Renal cortex interstitium (tissue), 11 donors: Measurements from ENCODE around the gene CSF2RB. TPM values are rescaled to one million over a fixed set of nuclear protein-coding genes. Genes with fewer than 3 reads are reported as not detected.

Experiments used
- DNase-seq, 11 donors: peaks; one replicate each; pipeline ENCODE4 v3.0.0-alpha.2; 2013; ENCODE audit warnings: low read depth in 9 of 11, low spot score in 4 of 11; ENCODE audit errors: extremely low read depth in 1 of 11
- polyA plus RNA-seq, 3 donors: library from polyadenylated mRNA; unstranded; fragments of 120-200 nt; gene quantifications; one replicate each; pipeline ENCODE4 v1.2.1, GENCODE V29; 2013; ENCODE audit not compliant: insufficient read length in 3 of 3

The CSF2RB gene
- polyA plus RNA-seq, 3 donors, result 2.6 to 3.7 (median 3.2) TPM

DNA sequence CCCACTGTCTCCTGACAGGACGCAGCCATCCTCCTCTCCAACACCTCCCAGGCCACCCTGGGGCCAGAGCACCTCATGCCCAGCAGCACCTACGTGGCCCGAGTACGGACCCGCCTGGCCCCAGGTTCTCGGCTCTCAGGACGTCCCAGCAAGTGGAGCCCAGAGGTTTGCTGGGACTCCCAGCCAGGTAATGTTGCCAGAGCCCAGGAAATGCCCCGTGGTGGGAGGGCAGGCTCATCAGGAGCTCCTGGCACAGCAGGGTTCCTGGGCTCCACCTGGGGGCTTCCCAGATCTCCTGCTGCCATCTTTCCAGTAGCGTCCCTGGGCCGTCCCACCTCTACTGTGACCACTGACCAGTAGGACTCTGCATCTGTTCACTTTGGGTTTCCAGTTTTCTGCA, 16.2 kb downstream of the CSF2RB start:
- DNase-seq, result no peak

DNA sequence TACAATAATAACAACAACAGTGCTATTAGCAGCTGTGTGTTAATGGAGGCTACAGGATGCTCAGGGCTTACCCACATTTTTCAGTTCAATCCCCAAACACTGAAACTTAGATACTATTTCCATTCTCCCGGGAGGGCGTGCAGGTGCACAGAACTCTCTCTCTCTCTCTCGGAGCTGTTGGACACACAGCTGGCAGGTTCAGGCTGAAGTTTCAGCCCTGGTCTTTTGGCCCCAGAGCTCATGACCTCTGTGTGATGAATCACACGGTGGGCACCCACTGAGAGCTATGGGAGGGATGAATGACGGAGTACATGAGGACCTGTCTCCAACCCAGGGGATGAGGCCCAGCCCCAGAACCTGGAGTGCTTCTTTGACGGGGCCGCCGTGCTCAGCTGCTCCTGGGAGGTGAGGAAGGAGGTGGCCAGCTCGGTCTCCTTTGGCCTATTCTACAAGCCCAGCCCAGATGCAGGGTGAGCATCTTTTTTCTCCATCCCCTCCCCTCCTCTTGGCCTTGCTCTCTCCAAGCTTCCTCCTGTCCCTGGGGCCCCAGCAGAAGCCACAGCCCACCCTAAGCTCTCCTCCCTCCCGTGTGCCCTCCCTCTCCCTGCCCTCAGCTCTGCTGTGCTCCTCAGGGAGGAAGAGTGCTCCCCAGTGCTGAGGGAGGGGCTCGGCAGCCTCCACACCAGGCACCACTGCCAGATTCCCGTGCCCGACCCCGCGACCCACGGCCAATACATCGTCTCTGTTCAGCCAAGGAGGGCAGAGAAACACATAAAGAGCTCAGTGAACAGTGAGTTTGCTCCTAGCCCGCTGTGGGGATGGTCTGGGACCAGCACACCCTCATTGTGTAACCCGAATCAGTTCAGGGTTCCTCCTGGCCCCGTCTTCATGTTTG, 16.9 kb downstream of the CSF2RB start:
- DNase-seq, result no peak

DNA sequence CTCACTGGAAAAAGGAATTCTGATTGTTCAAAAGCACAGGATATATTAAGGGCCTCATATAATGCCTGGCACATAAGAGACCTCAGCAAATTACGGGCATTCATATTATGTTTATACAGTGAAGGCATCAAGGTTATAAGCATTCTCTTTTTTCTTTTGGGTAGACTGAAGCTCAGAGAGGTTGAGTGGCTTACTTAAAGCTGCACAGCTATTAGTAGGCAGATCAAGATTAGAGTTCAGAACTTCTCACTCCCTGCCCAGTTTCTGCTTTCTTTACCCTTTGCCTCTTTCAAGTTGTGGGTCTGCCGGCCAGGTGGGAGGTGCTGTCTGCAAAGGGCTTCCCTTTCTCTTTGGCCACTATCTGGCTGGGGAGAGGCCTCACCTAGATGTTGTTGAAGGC, 18.0 kb downstream of the CSF2RB start:
- no peak for DNase-seq

DNA sequence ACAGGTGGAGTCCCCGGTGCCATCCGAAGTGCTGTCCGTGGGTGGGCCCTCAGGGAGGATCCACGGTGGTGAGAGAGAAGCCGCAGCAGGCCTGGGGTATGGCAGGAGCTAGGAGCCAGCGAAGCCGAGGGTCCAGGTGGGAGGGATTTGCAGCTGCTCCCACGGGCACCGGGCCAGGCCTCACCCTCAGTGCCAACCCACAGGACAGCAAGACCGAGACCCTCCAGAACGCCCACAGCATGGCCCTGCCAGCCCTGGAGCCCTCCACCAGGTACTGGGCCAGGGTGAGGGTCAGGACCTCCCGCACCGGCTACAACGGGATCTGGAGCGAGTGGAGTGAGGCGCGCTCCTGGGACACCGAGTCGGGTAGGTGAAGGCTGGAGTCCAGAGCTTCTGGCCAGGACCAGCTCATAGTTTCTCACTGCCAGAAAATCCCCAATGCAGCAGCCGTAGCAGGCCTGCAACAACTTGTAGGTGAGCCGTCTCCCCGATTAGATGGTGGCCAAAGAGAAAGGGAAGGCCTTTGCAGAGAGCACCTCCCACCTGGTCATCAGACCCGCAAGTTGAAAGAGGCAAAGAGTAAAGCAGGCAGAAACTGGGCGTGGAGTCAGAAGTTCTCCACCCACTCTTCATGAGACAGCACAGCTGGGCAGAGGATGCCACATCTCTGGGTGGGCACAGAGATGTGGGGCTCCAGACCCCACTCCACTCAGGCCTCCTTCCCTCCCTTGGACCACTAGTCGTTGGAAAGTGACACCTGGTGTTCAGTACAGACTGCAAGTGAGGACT, 20.4 kb downstream of the CSF2RB start:
- DNase-seq, result no peak

DNA sequence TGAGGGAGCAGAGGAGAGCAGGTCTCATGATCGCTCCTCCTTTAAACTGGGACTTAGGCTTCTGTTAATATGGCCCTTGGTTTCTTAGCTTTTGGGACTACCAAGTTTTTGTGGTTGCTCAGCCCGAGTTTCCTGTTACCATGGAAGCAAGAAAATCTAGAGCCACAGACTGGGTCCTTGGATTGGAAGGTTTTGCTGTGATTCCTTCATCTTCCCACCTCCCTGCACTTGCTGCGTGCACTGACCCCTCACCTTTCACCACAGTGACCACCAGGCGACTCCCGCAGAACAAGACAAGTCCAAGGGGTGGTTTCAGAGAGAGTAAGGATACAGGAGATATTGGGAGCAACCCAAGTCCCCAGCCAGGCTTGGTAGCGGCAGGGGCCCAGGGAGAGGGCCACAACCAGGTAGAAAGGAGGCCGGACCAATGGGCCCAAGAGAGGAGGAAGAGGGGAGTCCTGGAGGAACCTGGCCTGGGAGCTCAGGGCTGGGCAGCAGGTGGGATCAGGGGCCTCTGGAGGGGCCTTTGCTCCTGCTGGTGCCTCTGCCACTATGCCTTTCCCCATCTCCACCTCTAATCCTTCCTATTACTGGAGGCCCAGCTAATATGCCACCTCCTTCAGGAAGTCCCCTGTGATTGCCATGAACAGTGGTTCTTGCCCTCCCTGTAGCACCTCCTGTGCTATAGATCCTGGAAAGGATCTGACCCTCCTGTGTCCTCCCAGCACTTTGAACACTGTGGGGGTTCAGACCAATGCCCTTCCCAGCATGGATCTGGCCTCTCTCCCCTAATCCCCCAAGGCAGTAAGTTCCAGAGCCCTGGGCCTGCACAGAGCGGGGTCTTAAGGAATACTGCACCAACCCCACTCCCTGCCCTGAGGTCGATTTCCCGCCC, 21.2 kb downstream of the CSF2RB start:
- DNase-seq, result no peak

DNA sequence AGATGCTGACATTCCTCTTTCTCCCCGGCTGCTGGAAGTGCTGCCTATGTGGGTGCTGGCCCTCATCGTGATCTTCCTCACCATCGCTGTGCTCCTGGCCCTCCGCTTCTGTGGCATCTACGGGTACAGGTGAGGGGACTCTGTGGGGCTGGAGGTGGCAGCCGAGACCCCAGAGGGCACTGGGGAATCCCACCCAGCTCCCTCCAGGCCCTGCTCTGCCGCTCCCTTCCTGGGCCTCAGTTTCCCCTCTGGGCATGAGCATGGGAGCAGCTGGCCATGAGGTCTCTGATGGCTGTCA, 21.8 kb downstream of the CSF2RB start:
- DNase-seq, result no peak

DNA sequence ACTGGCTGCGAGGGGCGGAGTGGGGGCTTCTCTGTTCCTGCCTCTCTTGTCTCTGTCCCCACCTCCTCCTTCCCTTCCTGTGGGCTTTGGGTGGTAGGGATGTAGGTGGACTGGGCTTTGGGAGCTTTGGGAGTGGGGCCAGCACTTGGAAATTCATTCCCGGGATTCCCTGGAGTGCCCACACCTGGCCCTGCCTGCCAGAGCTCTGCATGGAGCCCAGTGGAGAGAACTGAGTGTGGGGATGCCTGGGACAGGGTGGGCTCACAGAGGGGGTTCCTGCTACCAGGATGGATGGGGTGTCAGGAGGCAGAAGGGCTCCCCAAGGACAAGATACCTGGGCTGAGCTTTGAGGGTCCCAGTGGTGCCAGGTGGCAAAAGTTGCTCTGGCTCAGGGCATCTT, 22.3 kb downstream of the CSF2RB start:
- no peak for DNase-seq

DNA sequence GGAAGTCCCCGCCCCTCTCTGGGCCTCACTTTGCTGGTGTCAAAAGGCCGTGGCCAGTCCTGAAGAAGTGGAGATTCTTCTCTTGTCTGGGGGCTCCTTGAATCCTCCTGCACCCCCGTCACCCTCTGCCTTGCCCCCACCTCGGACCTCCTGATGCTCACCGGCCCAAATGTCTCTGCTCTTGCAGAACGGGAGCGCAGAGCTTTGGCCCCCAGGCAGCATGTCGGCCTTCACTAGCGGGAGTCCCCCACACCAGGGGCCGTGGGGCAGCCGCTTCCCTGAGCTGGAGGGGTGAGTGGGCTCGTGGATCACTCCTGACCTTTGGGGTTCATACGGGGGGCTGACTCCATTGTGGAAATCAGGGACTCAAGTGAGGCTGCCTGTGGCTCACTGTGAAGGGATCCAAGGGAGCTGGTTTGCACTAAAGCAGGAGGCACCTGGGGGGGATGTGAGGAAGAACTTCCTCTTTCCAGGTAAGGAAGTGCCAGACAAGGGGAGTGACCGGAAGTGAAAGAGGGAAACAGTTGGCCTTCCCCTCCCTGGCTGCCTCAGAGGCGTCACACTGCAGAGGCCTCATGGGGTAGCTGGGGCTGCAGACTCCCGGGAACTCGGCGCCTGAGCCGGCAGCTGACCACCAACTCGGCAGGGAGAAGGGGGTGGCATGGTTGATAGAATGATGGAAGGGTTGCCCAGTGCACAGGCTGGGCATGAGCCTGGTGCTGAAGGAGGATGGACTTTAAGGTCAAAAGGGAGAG, 23.1 kb downstream of the CSF2RB start:
- DNase-seq, result no peak

DNA sequence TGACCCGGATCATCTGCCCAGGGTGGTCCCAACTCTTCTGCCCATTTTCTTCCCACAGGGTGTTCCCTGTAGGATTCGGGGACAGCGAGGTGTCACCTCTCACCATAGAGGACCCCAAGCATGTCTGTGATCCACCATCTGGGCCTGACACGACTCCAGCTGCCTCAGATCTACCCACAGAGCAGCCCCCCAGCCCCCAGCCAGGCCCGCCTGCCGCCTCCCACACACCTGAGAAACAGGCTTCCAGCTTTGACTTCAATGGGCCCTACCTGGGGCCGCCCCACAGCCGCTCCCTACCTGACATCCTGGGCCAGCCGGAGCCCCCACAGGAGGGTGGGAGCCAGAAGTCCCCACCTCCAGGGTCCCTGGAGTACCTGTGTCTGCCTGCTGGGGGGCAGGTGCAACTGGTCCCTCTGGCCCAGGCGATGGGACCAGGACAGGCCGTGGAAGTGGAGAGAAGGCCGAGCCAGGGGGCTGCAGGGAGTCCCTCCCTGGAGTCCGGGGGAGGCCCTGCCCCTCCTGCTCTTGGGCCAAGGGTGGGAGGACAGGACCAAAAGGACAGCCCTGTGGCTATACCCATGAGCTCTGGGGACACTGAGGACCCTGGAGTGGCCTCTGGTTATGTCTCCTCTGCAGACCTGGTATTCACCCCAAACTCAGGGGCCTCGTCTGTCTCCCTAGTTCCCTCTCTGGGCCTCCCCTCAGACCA, 24.0 kb downstream of the CSF2RB start:
- DNase-seq, result no peak

DNA sequence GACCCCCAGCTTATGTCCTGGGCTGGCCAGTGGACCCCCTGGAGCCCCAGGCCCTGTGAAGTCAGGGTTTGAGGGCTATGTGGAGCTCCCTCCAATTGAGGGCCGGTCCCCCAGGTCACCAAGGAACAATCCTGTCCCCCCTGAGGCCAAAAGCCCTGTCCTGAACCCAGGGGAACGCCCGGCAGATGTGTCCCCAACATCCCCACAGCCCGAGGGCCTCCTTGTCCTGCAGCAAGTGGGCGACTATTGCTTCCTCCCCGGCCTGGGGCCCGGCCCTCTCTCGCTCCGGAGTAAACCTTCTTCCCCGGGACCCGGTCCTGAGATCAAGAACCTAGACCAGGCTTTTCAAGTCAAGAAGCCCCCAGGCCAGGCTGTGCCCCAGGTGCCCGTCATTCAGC, 24.6 kb downstream of the CSF2RB start:
- no peak for DNase-seq

DNA sequence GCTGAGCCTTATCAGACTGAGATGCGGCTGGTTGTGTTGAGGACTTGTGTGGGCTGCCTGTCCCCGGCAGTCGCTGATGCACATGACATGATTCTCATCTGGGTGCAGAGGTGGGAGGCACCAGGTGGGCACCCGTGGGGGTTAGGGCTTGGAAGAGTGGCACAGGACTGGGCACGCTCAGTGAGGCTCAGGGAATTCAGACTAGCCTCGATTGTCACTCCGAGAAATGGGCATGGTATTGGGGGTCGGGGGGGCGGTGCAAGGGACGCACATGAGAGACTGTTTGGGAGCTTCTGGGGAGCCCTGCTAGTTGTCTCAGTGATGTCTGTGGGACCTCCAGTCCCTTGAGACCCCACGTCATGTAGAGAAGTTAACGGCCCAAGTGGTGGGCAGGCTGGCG, 25.5 kb downstream of the CSF2RB start:
- DNase-seq, result no peak

DNA sequence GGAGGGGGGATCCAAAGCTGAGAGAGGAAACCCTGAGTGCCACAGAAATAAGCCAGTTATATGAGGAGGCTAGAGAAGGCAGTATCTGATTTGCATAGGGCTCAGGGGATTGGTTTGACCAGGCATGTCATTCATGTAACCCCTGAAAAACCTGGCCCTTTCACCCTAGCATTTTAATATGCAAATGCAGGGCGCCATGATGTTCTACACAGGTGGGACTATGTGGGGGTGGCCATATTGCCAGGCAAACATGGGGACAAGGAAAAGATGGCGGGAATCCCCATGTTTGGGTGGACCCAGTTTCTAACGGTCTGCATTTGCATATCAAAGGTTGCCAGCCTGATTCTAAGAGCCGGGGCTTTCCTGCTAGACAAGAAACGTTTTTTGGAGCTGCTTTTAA, 27.2 kb downstream of the CSF2RB start:
- no peak for DNase-seq

DNA sequence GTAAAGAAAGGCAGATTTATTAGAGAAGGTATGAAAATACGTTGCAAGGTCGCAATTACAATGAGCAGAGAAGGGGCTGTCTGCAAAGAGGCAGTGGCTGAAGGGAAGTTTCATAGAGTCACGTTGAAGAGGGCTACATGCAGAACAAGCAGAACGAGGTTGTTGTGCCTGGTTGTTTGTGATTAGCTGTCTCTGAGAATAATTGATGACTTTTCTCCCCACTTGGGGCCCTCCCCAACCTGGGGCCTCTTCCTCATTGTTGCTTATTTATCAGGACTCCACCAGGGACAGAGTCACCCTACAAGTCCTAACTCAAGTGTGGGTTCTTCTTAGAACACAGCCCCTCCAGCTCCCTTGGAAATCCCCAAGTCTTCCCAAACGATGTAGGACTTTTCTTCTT, 29.1 kb downstream of the CSF2RB start:
- DNase-seq, result no peak

DNA sequence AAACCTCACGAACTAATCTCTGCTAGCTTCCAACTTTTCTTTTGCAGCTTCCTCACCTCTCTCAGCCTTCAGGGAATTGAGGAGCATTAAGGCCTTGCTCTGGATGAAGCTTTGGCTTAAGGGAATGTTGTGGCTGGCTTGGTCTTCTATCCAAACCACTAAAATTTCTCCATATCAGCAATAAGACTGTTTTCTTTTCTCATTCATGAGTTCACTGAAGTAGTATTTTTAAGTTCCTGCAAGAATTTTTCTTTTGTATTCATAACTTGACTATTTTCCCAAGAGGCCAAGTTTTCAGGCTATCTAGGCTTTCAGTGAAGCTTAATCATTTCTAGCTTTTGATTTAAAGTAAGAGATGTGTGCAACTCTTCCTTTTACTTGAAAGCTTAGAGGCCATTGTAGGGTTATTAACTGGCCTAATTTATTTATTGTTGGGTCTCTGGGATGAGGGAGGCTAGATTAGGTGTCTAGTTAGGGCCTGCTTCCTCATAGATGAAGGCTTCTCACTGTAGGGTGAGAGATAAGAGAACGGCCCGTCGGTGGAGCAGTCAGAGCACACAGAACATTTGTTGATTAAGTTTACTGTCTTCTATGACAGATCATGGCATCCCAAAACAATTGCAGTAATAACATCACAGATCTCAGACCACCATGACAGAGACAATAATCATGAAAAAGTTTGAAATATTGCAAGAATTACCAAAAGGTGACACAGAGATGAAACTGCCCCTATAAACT, 33.2 kb downstream of the CSF2RB start:
- DNase-seq, result no peak

DNA sequence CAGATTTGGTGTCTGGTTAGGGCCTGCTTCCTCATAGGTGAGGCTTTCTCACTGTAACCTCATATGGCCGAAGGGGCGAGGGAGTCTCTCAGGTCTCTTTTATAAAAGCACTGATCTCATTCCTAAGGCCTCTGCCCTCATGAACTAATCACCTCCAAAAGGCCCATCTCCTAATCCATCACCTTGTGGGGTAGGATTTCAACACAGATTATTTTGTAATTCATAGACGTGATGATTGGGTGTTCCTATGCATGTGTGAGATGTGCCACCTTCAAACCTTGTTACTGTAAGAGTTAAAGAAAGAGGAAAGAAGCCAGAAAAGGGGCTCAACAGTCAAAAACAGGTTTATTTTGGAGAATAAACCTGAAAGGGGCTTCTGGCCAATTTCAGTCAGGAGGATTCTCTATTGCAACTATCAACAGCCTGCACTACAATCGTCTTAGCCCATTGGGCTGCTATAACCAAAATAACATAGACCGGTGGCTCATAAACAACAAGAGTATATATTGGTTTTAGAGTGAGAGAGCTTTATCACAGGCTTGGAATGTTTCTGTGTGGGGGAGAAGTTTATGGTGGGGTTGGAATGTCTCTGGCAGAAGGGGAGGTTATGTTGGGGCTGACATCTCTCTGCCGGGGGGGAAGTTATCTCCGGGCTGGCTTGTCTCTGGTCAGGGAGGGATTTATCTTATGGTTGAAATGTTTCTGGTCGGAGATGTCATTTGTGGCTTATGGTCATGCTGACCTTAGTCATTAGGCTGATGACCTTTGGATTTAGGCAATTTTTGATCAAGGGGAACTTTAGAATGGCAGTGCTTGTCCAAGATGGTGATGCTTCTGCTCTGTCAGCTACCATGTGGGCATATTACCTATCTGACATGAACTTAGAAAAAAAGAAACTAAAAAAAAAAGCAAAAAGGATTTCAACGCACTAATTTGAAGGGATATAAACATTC, 35.1 kb downstream of the CSF2RB start:
- DNase-seq, result peak in 1 of 11 donors; percentile 9

DNA sequence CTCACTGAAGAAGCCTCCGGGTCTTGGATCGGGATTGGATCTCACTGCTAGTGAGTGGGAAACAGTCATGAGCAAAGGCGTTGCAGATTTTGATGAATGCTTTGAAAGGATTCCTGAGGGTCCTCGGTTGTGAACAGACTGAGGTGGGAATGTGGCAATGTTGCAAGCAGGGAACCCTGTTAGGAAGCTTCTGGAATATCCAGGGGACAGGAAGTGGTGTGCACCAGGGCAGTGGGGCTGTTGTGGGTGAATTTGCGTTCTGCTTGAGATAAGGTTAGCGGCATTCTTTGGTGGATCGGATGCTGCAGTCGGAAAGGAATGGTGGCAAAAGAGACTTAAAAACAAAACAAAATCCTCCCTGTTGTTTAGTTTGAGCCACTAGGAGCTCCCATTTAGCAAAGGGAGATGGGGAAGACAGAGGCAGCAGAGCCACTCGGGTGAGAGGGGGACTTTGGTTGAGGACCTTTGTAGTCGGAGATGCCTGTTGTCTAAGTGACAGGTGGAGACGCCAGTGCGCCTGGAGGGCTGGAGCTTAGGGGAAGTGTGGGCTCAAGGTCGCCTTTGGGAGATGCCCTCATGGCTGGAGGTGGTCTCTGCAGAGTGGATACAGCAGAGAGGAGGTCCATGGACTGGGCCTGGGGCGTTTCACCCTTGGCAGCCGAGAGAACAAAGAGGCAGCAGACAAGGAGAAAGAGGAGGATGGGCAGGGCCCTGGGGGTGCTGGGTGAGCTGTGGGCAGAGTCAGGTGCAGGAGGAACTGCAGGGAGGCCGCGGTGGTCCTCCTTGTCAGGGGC, 37.6 kb downstream of the CSF2RB start:
- no peak for DNase-seq
